Measurements from ENCODE around the gene ZNF480.
"Not testable (repeated sequence)": the region's sequence is repeated elsewhere in the genome, so short reads cannot be mapped to it uniquely, and the experiment has no call there.

ZNF480 gene

DNA sequence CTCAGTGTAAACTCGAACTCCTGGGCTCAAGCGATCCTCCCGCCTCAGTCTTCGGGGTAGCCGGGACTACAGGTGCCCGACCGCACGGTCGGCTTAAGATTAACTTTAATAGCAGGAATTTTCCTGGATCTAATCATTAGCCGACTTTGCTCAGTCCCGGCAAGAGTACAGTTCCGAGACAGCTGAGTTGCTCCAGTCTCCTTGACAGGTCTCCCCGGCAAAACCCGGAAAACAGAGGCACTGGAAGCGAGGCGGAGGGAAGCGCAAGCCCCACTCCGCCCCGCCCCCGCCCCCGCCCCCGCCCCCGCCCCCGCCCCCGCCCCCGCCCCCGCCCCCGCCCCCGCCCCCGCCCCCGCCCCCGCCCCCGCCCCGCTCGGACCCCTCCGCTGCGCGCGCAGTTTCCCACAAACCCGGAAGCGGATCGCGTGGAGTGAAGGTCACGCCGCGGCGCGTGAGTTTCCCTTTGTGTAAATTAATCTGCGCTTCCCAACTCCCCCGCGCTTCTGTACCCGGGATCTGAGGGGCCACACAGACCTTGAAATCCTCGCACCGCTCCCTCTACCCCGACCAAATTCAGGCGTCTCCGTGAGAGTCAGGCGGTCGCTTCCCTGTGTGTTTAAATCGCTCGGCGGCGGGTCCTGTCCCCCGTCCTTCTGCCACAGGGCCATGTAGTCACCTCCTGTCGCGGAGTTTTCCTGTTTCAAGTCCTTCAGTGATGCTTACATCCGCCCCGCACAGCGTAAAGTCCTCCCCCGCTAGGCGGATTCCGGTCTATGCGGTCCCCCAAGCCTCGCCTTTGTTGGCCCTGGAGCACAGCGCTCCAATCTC, at the start of gene ZNF480:
ZNF480 (plus strand) TSS at position 397 of the 828 bp plus-strand sequence. CDS start 3,244 bp downstream, outside the sequence.
- peak; percentile 40 for DNase-seq

DNA sequence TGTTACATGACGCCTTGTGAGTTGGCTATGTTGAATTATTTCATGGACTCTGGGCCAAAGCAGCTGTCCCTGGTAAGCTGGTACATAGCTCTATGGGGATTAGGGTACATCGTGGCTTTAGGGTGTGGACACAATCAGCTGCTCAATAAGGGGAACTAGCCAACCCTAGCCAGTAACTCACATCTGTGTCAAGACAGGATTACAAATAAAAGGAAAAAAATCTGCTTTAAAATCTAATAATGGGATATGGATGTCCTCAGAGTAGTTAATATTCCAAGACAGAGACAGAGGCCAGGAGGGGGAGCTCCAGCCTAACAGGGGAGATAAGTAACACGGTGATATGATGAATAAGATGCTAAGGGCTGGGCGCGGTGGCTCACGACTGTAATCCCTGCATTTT, 48.7 kb upstream of the ZNF480 start:
- no peak for DNase-seq

GRCh38 chr19:52258426-52258825, 38.5 kb upstream of the ZNF480 start:
- no peak for DNase-seq

GRCh38 chr19:52265556-52265955, 31.4 kb upstream of the ZNF480 start:
- not testable (repeated sequence) for DNase-seq

DNA sequence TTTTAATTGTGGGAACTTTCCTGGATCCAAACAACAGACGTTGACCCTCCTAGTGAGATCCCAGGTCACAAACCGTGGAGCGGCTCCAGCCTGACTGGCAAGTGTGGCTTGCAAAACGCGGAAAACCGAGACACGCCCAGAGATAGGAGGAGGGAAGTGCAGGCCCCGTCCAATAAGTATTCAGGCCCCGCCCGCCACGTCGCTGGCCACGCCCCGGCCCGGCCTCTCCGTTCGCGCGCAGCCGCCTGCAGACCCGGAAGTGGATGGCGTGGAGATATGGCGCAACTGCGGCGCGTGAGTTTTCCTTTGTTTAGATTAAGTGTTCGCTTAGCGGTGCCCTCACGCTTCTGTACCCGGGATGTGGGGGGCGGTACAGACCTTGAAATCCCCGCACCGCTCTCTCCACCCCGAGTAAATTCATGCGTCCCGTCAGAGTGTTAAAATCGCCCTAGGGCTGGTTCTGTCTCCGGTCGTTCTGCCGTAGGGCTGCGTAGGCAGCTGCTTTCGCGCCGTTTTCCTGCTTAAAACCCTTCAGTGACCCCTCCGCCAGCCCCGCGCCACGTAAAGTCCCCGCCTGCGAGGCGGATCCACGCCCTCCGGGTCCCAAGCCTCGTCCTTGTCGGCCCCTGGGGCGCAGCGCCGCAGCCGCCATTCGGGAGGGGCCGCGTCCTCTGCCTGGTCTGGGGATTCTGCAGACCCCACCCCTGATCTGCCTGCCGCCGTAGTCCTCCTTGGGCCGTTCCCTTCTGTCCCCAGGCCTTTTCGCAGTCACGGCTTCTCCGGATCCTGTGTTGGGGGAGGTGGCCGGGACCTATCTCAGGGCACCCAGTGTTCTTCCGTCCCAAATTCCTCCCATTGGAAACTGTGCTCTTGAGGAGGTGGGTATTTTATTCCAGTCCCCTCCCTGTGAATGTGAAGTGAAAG, 27.4 kb upstream of the ZNF480 start, which contains the start of gene ZNF766:
ZNF766 (plus strand) TSS at position 250 of the 924 bp plus-strand sequence; CDS start at position 277, 27 bp downstream.
- peak; percentile 85 for DNase-seq

GRCh38 chr19:52270266-52270885, 26.6 kb upstream of the ZNF480 start:
- DNase-seq, result no peak

- DNase-seq, result no peak
Observed at GRCh38 chr19:52273301-52273700, 23.7 kb upstream of the ZNF480 start.

DNA sequence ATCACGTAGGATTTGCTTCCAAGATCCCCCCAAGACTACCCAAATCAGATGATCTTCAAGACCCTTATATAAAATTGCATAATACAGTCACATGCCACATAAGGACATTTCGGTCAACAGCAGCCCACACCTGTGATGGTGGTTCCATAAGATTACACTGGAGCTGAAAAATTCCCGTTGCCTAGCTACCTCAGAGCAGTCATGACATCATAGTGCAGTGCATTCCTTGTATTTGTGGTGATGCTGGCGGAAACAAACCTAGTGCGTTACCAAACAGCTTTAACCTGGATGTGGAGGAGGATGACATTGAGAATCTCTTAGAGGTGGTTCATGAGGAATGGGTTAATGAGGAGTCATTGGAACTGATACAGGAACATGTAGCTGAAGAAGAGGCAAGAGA, 22.8 kb upstream of the ZNF480 start:
- no peak for DNase-seq

- no peak for DNase-seq
Observed at GRCh38 chr19:52275988-52276387, 21.0 kb upstream of the ZNF480 start.

GRCh38 chr19:52277471-52277870, 19.5 kb upstream of the ZNF480 start:
- DNase-seq, result no peak

GRCh38 chr19:52286256-52286655, 10.7 kb upstream of the ZNF480 start:
- no peak for DNase-seq

DNA sequence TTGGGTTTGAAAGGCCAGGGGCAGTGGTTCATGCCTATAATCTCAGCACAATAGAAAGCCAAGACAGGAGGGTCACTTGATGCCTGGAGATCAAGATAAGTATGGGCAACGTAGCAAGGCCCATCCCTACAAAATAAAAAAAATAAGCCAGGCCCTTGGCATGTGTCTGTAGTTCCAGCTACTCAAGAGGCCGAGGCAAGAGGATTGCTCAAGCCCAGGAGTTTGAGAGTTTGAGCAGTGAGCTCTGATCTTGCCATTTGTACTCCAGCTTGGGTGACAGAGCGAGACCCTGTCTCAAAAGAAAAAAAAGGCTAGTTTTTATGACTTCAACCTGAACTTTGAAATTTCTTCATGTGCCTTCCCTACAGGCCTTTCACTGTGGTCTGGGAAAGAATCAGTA, 5.2 kb upstream of the ZNF480 start:
- no peak for DNase-seq

- not testable (repeated sequence) for DNase-seq
Observed at GRCh38 chr19:52292946-52293345, 4.0 kb upstream of the ZNF480 start.

DNA sequence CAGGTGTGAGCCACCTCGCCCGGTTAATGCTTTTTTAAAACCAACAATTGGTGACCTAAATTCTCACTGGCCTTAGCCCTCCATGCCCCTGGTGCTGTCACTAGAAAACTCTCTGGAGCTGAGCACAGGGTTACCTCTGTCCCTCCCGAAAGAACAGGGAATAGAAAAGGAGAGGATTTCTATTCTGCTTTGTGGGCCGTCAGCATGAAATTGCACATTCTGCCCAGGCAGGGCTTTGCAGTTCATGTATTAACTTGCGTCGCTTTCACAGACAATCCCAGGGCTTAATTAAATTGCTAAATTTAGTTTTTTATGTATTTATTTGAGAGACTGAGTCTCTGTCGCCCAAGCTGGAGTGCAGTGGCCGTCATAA, 583 bp upstream of the ZNF480 start:
- no peak for DNase-seq

GRCh38 chr19:52297601-52298364, 814 bp downstream of the ZNF480 start:
- no peak for DNase-seq

- no peak for DNase-seq
Observed at GRCh38 chr19:52307275-52307674, 10.3 kb downstream of the ZNF480 start.

DNA sequence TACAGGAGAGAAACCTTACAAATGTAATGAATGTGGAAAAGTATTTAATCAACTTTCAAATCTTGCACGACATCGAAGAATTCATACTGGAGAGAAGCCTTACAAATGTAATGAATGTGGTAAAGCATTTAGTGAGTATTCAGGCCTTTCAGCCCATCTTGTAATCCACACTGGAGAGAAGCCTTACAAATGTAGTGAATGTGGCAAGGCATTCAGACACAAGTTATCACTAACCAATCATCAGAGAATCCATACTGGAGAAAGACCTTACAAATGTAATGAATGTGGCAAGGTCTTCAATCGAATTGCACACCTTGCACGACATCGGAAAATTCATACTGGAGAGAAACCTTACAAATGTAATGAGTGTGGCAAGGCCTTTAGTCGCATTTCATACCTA, 25.5 kb downstream of the ZNF480 start:
- no peak for DNase-seq

- no peak for DNase-seq
Observed at GRCh38 chr19:52331757-52332156, 34.8 kb downstream of the ZNF480 start.

- no peak for DNase-seq
Observed at GRCh38 chr19:52335768-52336116, 38.8 kb downstream of the ZNF480 start.

GRCh38 chr19:52336117-52336790, 39.3 kb downstream of the ZNF480 start, which contains the start of gene ZNF610:
Gene ZNF610 (plus strand): TSS chr19:52336243. CDS start chr19:52349173, 12,930 bp downstream.
- DNase-seq, result peak; percentile 62

- no peak for DNase-seq
Observed at GRCh38 chr19:52336791-52337381, 39.9 kb downstream of the ZNF480 start.
